Mesothelial cell of epicardium (in vitro differentiated cells): ENCODE measurements around the gene GJB5. TPM values are rescaled to one million over a fixed set of nuclear protein-coding genes. Genes with fewer than 3 reads are reported as not detected.
"Not testable (repeated sequence)": the region's sequence is repeated elsewhere in the genome, so short reads cannot be mapped to it uniquely, and the experiment has no call there.

Experiments used
- DNase-seq, 2 experiments: peaks; one replicate each; pipeline ENCODE4 v3.0.0; 2021; ENCODE audit warnings: low spot score in 2 of 2; ENCODE audit not compliant: unreplicated experiment in 2 of 2
- H3K27ac Mint-ChIP-seq: 2 replicates; pipeline ENCODE4 v1.8.0; 2021; ENCODE audit warnings: mixed read lengths
- H3K27me3 Mint-ChIP-seq: 2 replicates; pipeline ENCODE4 v1.8.0; 2021; ENCODE audit warnings: low read depth, mixed read lengths
- H3K36me3 Mint-ChIP-seq: 2 replicates; pipeline ENCODE4 v1.8.0; 2021; ENCODE audit warnings: mixed read lengths
- H3K4me1 Mint-ChIP-seq: 2 replicates; pipeline ENCODE4 v1.8.0; 2021; ENCODE audit warnings: mixed read lengths
- H3K4me3 Mint-ChIP-seq: 2 replicates; pipeline ENCODE4 v1.8.0; 2021; ENCODE audit warnings: mild to moderate bottlenecking, moderate library complexity, mixed read lengths
- H3K9me3 Mint-ChIP-seq: 2 replicates; pipeline ENCODE4 v1.8.0; 2021; ENCODE audit warnings: mixed read lengths
- total RNA-seq: library from RNA; stranded (reverse); gene quantifications from 3 replicates; pipeline ENCODE4 v1.2.1, GENCODE V29; 2021
- TF ChIP-seq, protein P1 (sequence below): fragments of 200-600 bp; sonication (generic); IDR thresholded peaks from one replicate; pipeline ENCODE4 v1.5.0; 2021; ENCODE audit warnings: antibody characterized with exemption; ENCODE audit not compliant: unreplicated experiment

GJB5 gene
- total RNA-seq, 1 donor from 2014 or later: 0.38 TPM

DNA sequence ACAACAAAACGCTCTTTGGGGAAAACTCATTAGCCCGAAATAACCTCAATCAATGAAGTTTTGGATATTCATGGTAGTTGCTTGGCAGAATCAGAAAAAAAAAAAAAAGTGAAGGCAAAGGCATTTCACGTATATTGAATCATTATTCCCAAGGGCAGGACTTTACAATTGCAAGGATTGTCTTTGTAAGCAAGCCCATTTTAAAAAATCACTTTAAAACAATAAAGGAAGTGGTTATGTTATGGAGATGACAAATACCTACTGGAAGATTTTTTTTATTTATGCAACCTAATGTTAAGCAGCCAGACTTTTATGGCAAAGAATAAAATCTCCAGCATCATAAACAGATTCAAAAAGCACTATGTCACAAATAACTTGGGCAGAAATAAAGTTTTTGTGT is 14.0 kb downstream of the GJB5 start:
- H3K4me1 Mint-ChIP-seq: no peaks in the 10 kb centered on the region
- no peak overlapping the region for H3K27ac Mint-ChIP-seq
- DNase-seq: no peak
- no peaks in the 10 kb centered on the region for H3K36me3 Mint-ChIP-seq
- TF ChIP-seq, protein P1, sequence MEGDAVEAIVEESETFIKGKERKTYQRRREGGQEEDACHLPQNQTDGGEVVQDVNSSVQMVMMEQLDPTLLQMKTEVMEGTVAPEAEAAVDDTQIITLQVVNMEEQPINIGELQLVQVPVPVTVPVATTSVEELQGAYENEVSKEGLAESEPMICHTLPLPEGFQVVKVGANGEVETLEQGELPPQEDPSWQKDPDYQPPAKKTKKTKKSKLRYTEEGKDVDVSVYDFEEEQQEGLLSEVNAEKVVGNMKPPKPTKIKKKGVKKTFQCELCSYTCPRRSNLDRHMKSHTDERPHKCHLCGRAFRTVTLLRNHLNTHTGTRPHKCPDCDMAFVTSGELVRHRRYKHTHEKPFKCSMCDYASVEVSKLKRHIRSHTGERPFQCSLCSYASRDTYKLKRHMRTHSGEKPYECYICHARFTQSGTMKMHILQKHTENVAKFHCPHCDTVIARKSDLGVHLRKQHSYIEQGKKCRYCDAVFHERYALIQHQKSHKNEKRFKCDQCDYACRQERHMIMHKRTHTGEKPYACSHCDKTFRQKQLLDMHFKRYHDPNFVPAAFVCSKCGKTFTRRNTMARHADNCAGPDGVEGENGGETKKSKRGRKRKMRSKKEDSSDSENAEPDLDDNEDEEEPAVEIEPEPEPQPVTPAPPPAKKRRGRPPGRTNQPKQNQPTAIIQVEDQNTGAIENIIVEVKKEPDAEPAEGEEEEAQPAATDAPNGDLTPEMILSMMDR: no peak
- H3K27me3 Mint-ChIP-seq: peaks cover 2% of the 10 kb centered on the region
- no peaks in the 10 kb centered on the region for H3K9me3 Mint-ChIP-seq
- H3K4me3 Mint-ChIP-seq: no peak overlapping the region

DNA sequence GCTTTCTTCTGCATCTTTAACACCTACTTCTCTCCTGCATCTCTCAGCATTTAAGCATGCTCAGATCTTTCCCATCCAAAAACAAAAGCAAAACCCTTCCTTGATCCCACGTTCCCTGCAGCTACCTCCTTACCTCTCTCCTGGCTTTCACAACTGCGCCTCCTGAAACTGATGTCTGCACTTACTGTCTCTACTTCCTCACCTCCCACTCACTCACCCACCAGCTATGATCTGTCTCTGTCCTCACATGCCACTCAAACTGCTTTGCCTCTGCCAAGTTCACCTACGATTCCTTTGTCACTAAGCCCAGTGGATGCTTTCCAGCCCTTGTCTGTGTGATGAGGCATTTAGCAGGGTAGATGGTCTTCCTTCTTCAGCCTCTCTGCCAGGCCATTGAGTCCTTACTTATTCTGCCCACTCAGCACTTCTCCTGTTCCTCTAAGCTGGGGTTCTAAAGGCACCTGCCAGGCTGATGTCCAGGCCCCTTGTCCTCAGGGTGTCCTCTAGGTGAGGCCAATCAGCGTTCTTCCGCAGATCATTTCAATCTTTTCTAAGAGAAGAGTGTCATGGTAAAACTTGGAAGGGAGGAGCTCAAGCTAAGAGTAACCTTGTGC is 16.2 kb downstream of the GJB5 start:
- H3K4me3 Mint-ChIP-seq: no peak overlapping the region
- H3K27ac Mint-ChIP-seq: no peak overlapping the region
- no peaks in the 10 kb centered on the region for H3K36me3 Mint-ChIP-seq
- peaks cover 2% of the 10 kb centered on the region for H3K27me3 Mint-ChIP-seq
- no peaks in the 10 kb centered on the region for H3K9me3 Mint-ChIP-seq
- no peaks in the 10 kb centered on the region for H3K4me1 Mint-ChIP-seq
- DNase-seq: no peak
- TF ChIP-seq, protein P1: no peak

DNA sequence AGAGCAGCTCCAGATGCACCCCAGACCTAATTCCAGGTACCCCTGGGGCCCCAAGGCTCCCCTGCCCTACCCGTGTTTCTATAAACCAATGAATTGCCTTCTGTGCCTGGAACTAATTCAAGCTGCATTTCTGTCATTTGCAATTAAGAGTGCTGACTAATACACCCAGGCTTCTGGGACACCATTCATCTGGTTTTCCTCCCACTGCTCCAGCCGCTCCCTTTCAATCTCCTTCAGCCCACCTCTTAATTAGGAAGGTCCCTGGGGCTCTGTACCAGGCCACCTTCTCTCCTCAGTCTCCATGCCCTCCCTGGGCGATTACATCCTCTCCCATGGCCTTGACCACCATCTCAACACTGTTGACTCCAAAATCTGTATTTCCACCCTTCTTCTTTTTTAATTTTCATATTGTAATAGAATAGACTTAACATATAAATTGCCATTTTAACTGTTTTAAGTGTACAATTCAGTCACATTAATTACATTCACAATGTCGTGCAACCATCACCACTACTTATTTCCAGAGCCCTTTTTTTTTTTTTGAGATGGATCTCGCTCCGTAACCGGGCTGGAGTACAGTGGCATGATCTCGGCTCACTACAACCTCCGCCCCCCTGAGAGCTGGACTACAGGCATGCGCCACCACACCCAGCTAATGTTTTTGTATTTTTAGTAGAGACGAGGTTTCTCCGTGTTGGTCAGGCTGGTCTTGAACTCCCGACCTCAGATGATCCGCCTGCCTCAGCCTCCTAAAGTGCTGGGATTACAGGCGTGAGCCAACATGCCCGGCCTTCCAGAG is 16.9 kb downstream of the GJB5 start:
- Mint-ChIP-seq H3K36me3 (no peaks in the 10 kb centered on the region), H3K4me1 (no peaks in the 10 kb centered on the region), H3K27ac (no peak overlapping the region), H3K27me3 (peaks cover 2% of the 10 kb centered on the region), H3K4me3 (no peak overlapping the region), H3K9me3 (no peaks in the 10 kb centered on the region)
- TF ChIP-seq, protein P1: no peak
- no peak for DNase-seq

DNA sequence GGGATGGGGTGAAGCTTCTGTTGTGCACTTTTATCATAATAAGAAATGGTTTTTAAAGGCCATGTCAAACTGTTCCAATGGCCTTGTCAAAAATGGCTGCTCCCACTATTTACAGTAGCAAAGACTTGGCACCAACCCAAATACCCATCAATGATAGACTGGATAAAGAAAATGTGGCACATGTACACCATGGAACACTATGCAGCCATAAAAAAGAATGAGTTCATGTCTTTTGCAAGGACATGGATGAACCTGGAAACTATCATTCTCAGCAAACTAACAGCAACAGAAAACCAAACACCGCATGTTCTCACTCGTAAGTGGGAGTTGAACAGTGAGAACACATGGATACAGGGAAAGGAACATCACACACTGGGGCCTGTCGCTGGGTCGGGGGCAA is 18.3 kb downstream of the GJB5 start:
- not testable (repeated sequence) for H3K36me3 Mint-ChIP-seq, H3K4me3 Mint-ChIP-seq, H3K4me1 Mint-ChIP-seq, H3K27ac Mint-ChIP-seq, H3K9me3 Mint-ChIP-seq, DNase-seq, H3K27me3 Mint-ChIP-seq

DNA sequence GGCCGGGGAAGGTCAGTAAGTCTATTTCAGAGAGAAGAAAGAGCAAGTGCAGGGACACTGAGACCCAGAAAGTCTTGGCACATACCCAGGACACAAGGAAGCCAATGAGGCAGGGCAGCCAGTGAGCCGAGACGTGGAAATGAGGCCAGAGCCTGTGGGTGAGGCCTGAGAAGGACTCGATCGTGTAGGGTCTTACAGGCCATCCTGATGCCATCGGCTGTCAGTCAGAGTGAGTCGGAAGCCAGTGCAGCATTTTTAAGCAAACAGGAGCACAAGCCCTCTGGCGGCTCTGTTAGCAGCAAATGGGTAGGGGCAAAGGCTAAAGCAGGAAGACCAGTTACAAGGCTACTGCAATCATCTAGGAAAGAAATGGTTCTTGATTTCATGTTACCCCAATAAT is 20.1 kb downstream of the GJB5 start:
- H3K9me3 Mint-ChIP-seq: no peaks in the 10 kb centered on the region
- TF ChIP-seq, protein P1: no peak

DNA sequence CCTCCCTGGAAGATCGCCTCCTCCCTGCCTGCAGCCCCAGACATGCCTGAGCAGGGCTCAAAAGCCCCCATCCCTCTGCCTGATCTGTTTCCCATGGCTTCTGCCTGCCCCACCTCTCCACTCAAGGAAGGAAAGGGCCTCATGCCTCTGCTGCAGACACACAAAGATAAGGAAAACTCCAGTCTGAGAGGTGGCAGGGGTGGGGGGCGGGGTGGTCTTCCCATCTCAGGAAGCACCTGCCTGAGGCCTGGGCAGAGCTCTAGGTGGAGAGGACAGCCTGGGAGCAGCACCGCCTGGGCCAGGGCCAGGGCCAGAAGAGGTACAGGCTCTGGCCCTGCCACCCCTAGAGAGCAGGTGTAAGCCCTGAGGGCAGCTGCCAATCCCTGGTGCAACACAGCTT is 22.1 kb downstream of the GJB5 start:
- Mint-ChIP-seq H3K27me3 (peaks cover 39% of the 10 kb centered on the region), H3K4me3 (no peak overlapping the region), H3K27ac (no peak overlapping the region), H3K4me1 (peaks cover under 1% of the 10 kb centered on the region), H3K9me3 (no peaks in the 10 kb centered on the region), H3K36me3 (no peaks in the 10 kb centered on the region)
- no peak for DNase-seq
- TF ChIP-seq, protein P1: no peak

More for the DNA sequence above, 20.1 kb downstream of the GJB5 start:
- H3K27ac Mint-ChIP-seq: no peak overlapping the region
- H3K36me3 Mint-ChIP-seq: no peaks in the 10 kb centered on the region
- no peak overlapping the region for H3K4me3 Mint-ChIP-seq
- H3K27me3 Mint-ChIP-seq: peaks cover 23% of the 10 kb centered on the region
- no peaks in the 10 kb centered on the region for H3K4me1 Mint-ChIP-seq
- DNase-seq: no peak
